GM04504 (cell line): Measurements from ENCODE around the gene FBXL3.

Experiments used
- DNase-seq: peaks from one replicate; pipeline ENCODE4 v3.0.0-alpha.2; 2012; ENCODE audit warnings: low read depth

FBXL3 gene, protein sequence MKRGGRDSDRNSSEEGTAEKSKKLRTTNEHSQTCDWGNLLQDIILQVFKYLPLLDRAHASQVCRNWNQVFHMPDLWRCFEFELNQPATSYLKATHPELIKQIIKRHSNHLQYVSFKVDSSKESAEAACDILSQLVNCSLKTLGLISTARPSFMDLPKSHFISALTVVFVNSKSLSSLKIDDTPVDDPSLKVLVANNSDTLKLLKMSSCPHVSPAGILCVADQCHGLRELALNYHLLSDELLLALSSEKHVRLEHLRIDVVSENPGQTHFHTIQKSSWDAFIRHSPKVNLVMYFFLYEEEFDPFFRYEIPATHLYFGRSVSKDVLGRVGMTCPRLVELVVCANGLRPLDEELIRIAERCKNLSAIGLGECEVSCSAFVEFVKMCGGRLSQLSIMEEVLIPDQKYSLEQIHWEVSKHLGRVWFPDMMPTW

DNA sequence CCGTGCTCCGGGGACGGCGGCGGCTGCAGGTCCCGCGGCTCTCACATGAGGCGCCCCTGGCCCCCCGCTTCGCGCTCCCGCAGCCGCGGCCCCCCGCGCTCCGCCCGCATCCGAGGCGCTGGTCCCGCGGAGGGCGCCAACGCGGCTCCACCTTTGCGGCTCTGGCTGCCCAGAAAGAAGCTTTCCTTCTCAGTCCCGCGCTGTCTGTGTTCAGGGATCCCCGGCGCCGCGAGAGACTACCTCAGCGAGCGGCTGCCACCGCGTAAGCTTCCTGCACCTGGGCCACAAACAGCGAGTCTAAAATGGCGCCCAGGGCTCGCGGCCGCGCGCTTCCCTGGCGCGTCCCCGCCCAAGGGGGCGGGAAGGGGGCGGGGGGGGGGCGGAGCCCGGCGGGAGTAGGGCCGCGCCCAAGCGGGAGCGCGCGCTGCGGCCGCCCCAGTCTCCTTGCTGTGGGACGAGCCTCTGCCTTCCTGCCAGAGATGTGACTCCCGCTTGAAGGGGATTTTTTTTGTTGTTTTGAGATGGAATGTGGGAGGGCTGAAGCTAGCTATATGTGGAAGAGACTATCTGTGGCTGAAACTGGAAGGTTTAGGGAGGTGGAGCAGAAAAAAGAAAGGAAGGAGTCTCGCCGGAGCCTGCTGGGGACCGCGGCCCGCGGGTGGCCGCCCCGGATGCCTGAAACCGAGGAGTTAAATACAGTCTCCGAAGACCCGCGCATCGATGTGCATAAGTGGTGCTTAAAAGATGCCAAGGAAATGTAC lies at the start of gene FBXL3:
Gene FBXL3 (minus strand): TSS at position 299 of the 761 bp plus-strand sequence. CDS start 5,299 bp downstream, outside the sequence.
- DNase-seq: peak; percentile 78

DNA sequence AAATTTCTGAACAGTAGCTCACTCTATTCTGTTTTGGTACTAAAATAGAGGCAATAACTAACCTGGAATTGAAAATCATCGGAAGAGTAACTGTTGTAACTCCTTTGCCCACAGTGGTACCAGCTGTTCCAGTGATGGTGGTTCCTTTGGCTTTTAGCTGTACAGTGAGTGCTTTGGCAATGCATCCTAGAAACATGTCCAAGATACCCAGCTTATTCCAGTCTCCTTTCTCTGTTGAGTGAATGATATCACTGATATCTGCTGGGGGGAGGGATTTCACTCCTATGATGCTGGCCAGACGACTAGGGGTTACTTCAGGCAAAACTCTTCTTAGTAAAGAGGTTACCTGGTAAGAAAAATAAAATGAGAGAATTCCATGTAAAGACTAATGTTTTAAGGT lies 40.6 kb upstream of the FBXL3 start:
- no peak for DNase-seq

DNA sequence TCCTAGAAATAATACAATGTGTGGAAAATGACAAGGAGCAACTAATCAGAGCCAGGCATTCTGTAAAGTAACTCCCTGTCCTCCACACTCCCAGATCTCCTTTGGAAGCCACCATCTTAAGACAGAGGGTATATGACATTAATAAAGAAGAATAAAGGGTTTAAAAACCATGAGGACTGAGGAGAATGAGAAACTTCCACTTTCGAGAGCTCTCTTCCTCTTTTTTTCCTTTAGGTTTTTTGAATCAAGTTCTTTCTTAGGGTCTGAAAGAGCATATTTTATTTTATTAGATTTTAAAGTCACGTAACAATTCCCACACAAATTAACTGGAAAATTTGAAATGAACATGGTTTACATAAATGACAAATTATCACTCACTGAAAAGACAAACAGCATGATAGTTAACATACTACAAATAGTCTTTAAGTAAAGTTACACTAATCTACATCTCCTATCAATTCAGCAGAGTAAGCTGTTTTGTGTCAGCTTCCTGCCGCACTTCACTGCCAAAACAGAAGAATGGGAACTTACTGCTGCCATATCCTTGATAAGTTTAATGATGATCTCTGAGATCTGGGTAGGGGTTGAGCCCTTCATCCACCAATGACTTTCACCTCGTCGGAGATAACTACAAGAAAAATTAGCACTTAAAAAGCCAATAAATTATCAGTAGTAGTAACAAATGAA lies 38.6 kb upstream of the FBXL3 start:
- no peak for DNase-seq

DNA sequence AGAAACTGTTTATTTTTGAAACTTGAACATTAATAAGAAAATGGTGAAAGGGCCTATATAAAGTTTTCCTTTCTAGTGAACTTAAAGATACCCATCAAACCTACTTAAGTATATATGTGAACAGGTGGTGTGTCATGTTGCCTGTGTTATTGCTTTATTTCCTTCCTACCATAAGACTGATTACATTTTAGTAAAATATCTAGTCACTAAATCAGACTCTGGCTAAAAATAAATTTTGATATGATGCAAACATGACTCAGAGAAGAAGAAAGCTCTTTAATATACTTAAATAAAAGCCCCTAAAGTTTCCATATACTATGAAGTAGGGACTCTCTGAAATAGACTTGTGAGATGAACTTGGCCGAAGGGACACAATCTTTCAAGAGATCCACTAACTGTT lies 35.1 kb upstream of the FBXL3 start:
- no peak for DNase-seq

DNA sequence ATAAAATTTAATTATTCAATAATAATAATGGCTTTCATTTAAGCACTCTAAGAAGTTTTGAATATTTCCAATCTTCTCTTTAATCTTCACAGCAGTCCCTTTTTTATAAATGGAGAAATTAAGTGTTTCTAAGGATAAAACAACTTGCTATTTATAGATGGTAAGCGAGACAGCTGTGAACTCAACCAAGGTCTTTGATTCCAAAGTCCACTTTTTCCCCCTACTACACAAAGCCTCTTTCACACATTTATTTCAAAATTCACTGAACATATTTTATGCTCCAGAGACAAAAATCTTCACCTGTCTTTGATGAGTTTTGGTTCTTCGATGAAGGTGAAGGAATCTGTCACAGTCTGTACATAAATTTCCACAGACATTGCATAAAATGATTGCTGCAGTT lies 34.4 kb upstream of the FBXL3 start:
- no peak for DNase-seq

DNA sequence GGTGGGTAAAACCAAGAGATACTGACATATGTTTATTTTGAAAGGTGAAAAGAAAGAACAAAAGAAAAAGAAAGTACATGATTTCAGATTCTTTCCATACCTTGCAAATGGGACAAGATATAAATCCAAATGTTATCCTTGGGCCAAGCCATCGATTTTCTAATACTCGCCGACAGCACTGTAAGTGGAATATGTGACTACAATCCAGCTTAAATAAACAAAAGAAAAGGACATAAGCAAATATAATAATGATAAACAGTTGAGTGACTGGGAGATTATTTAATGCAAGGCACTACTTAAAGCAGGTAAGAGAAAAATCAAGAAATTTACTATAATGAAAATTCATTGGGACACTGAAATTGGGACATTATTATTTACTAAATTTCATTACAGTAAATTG lies 29.9 kb upstream of the FBXL3 start:
- no peak for DNase-seq

DNA sequence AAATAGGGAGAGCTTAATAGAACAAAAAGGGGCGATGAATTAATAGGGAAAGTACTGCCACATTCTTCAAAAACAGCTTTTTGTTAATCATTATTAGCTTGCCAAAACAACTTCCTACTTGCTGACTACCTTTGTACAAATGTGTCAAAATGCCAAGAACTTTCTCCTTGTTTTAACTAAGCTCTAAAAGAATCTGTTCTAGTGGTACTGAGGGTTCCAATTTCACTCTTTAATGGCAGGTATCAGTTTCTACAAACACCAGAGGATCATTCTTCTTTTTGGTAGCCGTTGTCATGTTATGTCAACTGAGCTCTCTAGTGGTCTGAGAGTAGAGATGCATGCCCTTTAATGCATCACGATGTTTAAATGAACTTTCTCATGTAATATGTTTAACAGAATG lies 29.4 kb upstream of the FBXL3 start:
- no peak for DNase-seq

DNA sequence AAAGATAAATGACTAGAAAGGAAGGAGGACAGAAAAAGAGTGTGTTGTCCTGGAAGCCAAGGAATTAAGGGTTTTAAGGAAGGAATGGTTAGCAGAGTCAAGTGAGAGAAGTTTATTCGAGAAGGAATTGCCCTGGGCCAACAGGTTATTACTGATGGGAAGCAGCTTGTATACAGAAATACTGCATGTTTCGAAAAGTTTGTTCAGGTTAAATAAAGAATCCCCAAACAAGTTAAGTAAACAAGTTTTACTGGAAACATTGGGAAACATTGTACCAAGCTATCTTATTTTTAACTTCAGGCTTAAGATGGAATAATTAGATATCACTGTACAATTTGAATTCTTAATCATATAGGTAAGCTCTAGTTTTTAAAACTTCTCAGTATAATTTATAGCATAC lies 28.2 kb upstream of the FBXL3 start:
- no peak for DNase-seq

DNA sequence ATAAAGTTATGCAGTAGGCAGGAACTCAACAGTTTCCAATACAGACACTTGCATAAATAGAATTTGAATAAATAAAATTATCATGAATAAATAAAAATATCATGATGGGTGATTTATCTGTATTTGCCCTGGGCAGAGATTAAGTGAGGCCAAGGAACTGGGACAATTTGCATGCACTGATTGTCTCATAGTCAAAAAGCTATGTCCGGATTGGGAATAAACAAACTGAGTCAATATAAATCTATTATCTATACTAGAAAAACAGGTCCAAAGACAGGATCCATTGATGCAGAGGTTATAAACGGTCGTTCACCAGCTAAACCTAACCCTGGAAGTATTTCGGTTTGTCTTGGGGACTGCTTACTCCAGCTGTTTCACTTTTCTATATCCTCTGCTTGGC lies 26.2 kb upstream of the FBXL3 start:
- no peak for DNase-seq

DNA sequence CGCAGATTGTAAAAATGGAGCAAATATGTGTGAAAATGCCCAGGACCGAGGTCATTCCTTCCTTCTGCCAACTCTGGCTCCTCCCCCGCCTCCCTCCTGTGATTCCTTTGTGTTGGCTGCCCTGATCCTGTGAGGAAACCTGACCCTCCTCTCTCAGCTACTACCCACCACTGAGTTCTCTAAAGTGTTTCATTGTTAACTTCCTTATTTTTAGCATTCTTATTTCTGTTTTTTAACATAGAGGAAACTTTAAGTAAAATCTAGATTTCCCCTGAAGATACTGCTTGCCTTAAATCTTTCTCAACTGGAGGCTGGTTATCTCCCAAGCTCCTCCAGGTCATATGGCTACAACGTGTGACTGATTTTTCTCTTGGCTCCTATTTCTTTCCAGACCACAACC lies 21.7 kb upstream of the FBXL3 start:
- DNase-seq: no peak

DNA sequence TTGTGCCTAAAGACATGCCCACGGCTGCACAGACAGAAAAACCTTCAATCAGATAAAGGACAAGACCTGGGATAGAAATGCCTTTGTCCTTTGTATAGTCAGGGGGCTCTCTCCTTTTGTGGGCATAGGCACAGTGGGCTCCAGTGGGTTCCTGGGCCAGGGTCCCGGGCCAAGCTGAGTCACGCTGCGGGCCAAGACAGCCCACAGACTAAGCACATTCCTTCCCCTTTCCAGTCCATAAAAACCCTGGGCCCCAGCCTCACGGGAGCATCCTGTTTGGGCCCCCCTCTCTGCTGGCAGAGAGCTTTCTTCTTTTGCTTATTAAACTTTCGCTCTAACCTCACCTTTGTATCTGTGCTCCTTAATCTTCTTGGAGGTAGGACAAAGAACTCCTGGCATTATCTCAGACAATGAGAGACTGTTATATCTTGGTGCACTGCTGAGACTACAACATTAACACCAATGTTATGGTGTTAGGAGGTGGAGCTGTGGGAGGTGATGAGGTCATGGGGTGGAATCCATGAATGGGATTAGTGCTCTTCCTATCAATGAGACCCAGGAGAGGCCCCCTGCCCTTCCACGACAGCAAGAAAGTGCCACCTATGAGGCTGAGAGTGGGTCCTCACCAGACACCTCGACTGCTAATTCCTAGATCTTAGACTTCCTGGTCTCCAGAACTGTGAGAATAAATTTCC lies 20.8 kb upstream of the FBXL3 start:
- DNase-seq: no peak

DNA sequence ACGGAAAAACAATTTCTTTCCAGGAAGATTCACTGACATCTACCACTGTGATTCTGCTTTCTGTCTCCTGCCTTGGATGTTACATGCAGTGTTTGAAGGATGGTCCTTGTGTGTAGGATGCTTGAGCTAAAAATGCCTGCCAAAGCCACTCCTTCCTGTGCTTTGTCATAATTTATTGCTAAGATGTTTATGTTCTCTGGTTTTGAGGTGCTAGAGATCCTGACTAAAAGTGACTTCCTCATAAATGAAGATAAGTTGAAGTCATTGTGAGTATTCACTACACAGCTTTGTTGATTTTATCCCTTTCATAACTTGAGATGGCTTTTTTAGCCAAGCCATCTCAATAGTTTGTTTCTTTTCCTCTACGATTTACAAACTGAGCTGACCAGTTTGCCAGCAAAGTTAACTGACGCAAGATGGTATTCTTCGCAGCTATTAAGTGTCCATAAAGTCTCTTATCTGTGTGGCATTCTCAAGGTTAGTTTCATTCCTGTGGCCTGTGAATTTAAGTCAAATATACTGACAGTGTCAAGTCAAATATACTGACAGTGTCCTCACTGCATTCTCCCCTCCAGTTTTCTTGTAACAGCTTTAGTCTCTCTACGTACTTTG lies 15.7 kb upstream of the FBXL3 start:
- no peak for DNase-seq

DNA sequence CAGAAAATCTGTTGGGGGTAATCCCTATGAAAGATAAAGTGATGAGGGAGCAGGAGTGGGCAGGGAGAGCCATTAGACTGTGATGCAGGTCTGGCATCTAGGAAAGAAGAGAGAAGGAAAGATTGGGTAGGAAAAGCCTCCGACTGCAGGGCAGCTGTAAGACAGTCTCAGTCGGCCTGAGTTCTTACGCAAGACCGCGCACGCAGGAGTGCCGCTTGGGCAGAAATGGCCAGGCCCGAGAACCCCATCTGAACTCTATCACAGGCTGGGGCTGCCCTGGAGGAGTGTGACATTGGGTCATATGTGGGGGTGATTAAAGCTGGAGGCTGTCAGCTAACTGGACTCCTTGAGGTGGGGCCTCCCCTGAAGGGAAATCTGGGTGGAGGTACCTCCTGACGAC lies 13.9 kb upstream of the FBXL3 start:
- DNase-seq: no peak

DNA sequence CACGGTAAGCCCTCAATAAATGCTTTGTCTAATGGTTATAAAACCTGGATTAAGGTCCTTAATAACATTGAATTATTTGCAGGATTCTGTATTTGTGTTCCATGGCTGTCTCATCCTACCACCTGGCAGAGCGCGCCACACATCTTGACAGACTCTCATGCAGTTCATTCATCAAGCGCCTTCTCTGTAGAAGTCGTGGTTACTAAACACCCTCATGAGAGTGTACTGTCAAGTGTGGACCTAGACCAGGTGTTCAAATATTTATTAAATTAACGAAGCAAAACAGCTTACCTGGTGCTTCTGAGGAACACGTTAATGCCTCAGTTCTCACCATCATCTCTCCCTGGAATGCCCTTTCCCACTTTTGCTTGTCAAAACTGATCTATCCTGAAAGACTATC lies 13.1 kb upstream of the FBXL3 start:
- no peak for DNase-seq

DNA sequence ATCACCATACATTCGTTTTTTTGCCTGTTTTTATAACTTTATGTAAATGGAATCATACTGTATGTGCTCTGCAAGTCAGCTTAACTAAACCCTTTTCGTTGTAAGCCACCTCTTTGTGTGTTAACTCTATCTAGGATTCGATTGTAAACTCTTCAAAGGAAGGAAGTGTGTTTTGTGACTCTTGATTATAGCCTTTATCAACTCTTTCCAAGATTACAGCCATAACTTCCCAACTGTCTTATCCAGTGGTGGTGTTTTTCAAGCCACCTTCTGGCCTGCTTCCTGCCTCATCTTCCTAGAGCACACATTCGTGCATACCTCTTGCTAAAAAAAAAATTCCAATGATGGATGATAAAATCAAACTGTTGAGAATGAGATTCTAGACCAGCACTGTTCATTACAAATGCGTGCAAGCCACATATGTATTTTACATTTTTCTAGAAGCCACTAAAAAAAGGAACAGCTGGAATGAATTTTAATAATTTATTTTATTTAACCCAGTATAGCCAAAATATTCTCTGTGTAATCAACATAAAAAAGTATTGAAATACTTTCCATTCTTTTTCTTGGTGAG lies 12.0 kb upstream of the FBXL3 start:
- no peak for DNase-seq

DNA sequence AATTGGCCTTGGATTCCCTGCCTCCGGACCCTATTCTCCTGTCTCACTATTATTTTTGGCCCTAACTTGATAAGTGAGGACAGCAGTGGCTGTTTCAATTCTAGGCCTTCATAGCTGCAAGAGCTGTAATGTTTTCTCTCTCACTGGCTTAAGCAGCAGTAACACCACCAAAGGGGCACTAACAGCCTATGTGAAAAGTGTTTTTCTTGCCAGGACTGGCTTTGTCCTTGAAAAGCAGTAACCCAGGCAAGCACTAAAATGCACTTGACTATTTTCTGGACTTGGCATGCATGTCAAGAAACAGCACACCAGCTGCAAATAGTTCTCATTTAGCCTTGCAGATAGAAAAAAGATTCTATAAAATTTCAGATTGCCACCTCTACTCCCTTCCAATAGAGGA lies 9.3 kb upstream of the FBXL3 start:
- no peak for DNase-seq

DNA sequence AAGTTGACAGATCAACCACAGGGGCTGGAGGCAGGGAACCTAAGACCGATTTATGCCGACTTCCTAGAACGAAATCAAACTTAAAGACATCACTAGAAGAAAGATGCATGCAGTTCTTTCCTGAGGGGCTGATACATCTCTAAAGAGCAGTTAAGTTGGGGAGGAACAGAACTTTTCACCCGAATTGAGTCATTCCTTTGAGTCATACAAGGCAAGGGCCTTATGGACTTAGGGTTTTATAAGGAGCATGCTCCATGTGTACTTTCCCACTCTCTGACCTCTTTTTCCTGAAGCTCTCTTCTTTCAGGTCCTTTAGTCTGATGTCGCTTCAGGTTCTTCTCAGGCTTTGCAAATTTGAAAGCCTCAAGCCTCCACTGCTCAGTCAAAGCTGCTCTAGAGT lies 7.9 kb upstream of the FBXL3 start:
- DNase-seq: no peak

DNA sequence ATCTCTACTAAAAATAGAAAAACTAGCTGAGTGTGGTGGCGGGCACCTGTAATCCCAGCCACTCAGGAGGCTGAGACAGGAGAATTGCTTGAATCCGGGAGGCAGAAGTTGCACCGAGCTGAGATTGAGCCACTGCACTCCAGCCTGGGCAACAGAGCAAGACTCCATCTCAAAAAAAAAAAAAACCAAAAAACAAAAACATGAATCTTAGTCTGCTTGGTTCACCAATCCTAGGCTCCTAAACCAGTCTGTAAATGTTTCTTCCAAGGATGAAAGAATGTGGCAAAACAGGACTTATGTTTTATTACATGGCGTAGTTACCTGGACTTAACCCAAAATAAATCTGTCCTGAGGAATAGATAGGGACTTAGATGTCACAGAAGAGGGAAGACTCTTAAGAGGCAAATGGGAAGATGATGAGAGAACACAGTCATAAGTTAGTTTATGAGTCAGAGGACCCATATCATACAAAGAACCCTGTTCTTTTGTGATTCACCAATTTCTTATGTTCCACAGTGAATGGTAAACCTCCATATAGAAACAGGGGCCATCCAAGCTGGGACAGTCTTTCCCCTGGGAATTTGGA lies 6.9 kb upstream of the FBXL3 start:
- no peak for DNase-seq

DNA sequence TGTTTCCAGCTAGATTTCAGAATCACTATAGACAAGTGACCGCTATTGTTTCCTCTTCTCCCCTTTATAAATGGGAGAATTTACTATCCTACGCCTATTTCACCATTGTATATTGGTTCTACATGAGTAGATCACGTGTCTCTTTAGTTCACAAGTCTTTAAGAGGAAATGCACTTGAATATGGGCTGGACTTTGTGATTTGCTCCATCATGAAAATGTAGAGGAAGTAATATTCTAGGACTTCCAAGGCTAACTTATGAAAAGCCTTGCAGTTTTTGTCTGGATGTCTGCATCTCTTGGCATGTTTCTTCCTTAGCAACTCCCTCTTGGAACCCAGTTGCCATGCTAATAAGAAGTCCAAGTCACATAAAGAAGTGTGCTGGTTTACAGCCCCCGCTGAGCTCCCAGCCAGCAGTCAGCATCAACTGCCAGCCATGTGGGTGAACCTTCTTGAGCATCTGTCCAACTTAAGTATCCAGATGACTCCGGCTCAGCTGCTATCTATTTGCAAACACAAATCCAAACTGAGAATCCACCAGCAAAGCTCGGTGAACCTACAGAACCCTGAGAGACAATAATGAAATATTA lies 4.8 kb upstream of the FBXL3 start:
- DNase-seq: no peak

DNA sequence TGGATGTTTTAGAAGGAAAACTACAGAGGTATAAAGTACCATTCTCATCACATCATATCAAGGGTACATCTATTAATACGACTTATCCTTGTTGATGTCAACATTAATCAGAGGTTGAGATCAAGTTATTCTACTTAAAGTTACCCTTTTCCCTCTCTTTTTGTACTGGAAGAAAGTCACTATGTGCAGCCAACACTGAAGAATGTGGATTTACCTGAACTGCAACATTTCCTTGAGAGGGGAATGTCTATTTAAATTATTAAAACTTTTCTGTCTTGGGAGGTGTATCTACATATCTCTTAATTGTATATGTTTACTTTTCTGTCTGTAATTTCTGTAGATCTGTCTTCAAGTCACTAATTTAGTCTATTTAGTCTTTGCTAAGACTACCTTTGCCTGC lies 2.5 kb upstream of the FBXL3 start:
- DNase-seq: no peak

DNA sequence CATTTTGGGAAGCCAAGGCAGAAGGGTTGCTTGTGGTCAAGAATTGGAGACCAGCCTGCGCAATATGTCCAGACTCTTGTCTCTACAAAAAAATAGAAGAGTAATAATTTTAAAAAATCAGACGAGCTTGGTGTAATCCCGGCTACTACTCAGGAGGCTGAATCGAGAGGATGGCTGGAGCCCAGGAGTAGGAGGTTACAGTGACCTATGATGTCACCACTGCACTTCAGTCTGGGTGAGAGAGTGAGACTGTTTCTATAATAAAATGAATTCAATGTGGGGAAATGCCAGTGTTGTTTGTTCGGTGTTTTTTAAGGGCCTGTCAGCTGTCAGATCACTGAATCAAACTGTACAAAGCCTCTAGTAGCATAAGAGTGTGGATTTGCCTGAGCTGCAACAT lies 1.2 kb upstream of the FBXL3 start:
- no peak for DNase-seq
